NCI-H460 (cell line): ENCODE data around the gene A4GALT. TPM values are rescaled to one million over a fixed set of nuclear protein-coding genes. Genes with fewer than 3 reads are reported as not detected.
"Not testable (repeated sequence)": the region's sequence is repeated elsewhere in the genome, so short reads cannot be mapped to it uniquely, and the experiment has no call there.

Experiments used
- DNase-seq: peaks from one replicate; pipeline ENCODE4 v3.0.0-alpha.2; 2016; ENCODE audit warnings: low read depth; ENCODE audit errors: extremely low read depth
- total RNA-seq: library from RNA; depleted of rRNA; stranded (reverse); fragments of >200 nt; shearing (Covaris generic); gene quantifications from 2 replicates; pipeline ENCODE4 v1.2.3, GENCODE V29; 2014

The A4GALT gene
- total RNA-seq, 1 experiment from 2014 or later = 9.8 TPM

GRCh38 chr22:42685941-42686653 lies 34.6 kb downstream of the A4GALT start:
- no peak for DNase-seq

- no peak for DNase-seq
Measured at GRCh38 chr22:42684462-42685195, 36.0 kb downstream of the A4GALT start.

DNA sequence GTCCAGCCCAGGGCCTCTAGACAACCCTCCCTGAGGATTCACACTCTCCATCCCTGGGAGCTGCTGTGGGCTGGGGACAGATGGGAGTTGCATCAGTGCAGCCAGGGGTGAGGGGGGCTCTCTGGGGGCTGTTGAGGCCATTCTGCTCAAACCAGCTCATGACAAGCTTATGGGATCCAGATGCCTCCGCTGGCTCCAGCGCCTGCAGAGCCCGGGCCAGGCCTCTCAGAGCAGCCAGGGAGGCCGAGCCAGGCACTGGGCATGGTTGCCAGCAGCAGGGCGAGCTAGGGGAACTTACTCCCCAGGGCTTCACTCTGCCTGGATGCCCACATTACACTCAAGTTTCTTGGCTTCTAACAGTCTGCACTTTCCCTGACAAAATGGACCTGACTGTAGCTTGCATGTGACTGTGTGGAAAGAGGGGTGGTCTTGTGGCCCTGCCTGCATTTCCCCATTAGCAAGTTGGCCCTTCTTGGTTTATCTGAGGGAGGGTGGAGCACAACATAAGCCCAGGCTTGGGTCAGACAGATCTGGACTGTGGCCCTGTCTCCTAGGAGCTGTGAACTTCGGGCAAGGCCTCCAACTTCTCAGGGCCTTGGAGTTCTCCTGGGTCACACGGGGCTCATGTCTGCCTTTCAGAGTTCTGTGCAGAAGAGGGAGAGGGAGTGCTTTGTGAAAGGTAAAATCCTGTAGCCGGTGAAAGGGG lies 36.9 kb downstream of the A4GALT start:
- DNase-seq = no peak

DNA sequence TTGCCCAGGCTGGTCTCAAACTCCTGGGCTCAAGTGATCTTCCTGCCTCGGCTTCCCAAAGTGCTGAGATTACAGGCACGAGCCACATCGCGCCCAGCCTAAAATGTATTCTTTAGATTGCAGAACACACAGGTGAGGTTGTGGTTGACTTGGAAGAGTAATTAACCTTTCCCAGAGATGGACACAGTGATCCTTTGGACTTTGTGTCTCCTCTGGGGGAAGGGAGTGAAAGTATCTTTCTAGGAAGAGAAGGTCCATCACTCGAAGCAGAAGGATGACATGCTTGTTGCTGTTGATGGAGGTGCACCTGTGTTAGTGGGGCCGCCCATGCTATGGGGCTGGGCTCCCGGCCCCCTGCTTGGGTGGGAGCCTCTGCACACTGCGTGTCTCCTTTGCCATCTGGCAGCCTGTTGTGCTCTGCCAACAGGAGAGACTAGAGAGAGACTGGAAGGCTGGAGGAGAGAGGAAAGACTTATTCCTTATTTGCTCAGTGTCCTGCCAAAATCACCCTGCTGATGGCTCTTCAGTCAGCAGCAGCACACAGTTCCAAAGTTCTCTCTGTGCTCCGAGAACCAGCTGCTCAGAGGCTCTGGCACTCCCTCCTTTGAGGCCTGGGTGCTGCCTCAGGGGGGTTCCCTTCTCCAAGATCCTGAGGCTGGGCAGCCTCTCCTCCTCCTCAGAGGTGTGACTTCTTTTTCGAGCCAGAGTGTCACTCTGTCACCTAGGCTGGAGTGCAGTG lies 38.4 kb downstream of the A4GALT start:
- no peak for DNase-seq

DNA sequence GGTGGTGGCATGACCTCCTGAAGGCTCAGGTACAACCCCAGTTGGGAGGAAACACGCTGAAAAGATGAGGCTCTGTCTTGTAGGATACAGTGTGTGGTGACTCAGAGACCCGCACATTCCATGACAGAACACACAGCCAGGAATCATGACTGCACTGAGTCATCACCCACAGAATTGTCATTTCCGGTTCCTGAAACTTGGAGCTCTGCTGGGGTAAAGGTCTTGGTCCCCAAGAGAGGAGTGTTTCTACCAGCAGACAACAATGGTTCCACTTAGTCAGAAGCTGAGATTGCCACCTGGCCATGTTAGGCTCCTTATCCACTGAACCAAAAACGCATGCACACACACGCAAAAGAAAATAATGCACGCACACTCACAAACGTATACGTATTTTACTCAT lies 40.0 kb downstream of the A4GALT start:
- DNase-seq = peak; percentile 74

DNA sequence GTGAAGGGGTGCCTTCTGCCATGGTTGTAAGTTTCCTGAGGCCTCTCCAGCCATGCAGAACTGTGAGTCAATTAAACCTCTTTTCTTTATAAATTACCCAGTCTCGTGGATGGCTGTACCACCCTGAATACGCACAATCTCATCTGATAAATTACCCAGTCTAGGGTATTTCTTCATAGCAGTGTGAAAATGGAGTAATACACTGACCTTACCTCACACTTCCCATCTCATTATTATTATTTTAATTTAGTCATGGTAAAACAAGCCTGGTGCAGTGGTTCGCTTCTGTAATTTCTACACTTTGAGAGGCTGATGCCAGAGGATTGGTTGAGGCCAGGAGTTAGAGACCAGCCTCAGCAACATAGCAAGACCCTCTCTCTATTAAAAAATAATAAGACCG lies 41.0 kb downstream of the A4GALT start:
- no peak for DNase-seq

DNA sequence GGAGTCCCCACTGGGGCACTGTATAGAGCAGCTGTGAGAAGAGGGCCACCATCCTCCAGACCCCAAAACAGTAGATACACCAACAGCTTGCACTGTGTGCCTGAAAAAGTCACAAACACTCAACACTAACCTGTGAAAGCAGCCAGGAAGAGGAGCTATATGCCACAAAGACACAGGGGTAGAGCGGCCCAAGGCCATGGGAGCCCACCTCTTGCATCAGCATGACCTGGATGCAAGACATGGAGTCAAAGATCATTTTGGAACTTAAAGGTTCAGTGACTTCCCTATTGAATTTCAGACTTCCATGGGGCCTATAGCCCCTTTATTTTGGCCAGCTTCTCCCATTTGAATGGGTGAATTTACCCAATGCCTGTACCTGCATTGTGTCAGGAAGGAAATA lies 41.8 kb downstream of the A4GALT start:
- DNase-seq = no peak

- not testable (repeated sequence) for DNase-seq
Measured at GRCh38 chr22:42677936-42678335, 42.7 kb downstream of the A4GALT start.

DNA sequence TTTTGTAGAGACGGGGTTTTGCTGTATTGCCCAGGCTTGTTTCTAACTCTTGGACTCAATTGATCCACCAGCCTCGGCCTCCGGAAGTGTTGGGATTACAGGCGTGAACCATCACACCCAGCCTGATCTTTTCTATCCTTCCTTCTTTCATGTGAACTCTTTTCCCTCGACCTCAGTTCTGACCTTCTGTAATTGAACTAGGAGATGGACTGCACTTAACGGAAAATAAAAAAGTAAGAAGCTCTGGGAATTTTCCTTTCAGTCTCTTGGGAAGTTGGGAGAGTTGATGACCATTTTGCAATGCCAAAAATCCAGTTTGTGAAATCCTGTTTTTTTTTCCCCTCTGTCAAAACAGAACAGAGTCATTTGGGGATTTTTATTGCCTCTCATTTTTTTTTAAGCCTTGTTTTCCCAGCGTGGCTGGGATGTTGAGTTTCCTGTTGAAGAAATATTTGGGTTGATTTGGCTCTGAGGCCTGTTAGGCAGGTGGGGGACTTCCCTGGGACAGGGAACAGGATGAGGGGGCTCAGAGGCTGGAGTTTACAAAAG lies 44.5 kb downstream of the A4GALT start:
- DNase-seq = no peak

- no peak for DNase-seq
Measured at GRCh38 chr22:42673898-42674401, 46.7 kb downstream of the A4GALT start.

GRCh38 chr22:42673071-42673470 lies 47.6 kb downstream of the A4GALT start:
- not testable (repeated sequence) for DNase-seq

GRCh38 chr22:42670921-42671709 lies 49.6 kb downstream of the A4GALT start:
- DNase-seq = no peak

DNA sequence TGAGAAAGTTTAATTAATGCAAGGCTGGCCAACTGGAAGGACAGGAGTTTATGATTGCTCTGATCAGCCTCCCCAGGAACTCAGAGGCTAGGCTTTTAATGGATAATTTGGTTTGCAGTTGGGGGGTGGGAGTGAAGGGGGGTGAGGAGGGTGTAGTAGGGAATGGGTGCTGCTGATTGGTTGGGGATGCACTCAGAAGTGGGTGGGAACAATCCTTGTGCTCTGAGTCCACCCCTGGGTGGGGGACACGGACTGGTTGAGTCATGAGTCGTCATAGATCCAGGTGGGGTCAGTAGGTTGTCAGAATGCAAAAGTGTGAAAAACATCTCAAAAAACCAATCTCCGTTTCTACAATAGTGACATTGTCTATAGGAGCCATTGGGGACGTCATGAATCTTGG lies 50.6 kb downstream of the A4GALT start:
- no peak for DNase-seq

DNA sequence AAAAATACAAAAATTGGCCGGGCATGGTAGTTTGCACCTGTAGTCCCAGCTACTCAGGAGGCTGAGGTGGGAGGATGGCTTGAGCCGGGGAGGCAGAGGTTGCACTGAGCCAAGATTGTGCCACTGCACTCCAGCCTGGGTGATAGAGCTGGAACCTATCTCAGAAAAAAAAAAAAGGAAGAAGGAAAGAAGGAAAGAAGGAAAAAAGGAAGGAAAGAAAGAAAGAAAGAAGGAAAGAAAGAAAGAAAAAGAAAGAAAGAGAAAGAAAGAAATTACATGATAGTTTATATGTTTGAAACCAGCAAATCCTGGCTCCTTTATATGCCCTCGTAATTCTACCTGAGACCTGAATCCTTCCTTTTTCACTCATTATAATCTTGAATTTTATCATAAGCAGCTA lies 54.3 kb downstream of the A4GALT start:
- not testable (repeated sequence) for DNase-seq

DNA sequence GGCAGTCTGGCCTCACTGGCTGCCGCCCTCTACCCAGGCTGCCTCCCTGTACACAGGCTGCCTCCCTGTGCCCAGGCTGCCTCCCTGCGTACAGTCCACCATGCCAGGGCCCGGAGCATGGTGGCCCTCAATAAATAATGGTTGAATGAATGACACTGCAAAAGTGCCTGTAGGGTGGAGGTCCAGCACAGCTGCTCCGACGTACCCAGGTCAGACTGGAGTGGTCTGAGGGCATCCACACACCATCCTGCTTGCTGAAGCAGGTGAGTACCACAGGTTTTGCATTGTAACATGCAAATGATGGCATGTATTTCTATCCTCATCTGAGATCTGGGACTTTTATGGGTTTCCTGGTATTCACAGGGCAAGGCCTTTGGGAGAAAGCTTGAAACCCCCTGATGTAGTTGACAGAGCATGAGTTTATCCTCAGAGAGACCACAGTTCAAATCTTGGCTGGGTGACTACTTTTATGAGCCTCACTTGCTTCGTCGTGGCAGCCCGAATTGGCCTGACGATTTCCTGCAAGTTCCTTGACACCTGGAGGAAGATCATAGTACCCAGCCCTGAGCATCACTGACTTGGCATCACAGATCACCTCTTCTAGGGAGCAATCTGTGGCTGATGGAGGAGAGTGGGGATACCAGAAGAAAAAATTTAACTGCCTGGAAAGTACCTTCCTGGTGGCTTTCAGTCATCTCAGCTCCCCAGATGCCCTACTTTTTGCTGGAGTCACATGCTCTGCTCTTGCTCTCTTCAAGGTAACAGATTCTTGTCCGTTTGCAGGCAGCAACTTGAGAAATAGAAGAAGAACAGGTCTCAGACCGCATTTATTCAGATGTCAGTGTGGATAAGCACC lies 55.5 kb downstream of the A4GALT start:
- no peak for DNase-seq

DNA sequence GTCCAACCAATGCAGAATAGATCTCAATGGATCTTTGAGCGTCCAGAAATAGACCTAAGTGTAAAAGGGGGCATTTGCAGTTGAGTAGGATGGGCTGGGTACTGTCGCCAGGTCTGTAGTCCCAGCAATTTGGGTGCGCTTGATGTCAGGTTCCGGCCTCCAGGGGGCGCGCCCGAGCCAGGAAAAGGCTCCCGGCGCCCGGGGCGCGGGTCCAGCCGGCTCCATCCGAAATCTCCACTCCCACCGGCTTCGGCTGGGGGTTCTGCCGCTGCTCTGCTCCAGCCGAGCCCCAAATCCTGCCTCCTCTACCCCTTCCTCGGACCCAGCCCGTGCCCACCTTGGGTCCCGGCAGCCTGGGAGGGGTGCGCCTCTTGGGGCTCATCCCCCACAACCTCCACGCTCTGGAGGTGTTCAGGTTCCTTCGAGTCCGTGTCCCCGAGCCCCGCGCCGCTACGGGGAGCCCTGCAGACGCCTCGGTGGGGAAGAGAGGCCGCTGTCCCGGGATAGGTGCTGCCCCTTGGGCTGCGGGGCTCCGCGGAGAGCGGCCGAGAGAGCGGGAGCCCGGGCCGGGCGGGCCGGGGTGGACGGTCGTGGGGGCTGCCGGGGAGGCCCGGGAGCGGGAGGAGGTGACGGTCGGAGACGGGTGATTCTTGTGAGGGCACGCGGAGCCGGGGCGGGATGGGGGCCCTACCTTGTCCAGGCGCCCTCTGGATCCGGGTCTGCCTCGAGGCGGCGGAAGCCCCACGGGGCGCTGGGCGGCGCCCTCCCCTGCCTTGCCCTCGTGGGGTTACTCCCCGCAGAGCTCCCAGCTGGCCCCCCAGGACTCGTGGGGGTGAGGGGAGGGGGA lies 58.5 kb downstream of the A4GALT start:
- DNase-seq = peak; percentile 60

- DNase-seq = no peak
Measured at GRCh38 chr22:42656578-42656977, 64.1 kb downstream of the A4GALT start.

DNA sequence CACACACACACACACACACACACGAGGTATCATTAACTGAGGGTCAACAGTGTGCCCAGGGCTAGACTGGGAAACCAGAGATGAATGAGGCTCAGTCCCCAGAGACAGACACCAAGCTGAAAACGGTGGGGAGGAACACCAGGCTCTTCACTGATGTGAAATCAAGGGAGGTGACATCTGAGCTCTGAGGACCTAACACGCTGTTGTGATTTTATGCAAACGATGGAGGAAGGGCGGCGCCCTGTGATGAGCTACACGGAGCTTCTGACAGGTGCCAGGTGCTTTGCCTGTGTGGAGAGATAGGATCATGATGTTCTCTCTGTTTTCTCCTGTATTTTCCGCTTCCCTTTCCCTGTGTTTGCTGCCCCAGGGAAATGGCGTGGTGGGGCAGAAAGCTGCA lies 65.0 kb downstream of the A4GALT start:
- DNase-seq = no peak
